T-cell (primary cell): Measurements from ENCODE around the gene ALG14. TPM values are rescaled to one million over a fixed set of nuclear protein-coding genes. Genes with fewer than 3 reads are reported as not detected.

Experiments
- ATAC-seq, 4 experiments: fragments of 200-7000 bp in 3 of 4; fragments of 150-1000 bp in 1 of 4; cut with Tn5 transposase; replicated peaks in 1 of 4; 1 replicate in 3 of 4; 2 replicates in 1 of 4; pipeline ENCODE4 v1.10.0; 2021; ENCODE audit warnings: moderate library complexity in 3 of 4, mild to moderate bottlenecking in 2 of 4, moderate number of reproducible peaks in 1 of 4
- CTCF ChIA-PET, 2 donors: fragments of 300-600 bp; sonication (Branson Sonifier 250); formaldehyde crosslinking; loops; one replicate each; lab custom pipeline; 2022; ENCODE audit warnings: antibody characterized with exemption in 2 of 2; lab: Charles Lee
- POLR2A ChIA-PET, 2 donors: fragments of 300-600 bp; sonication (Branson Sonifier 250); formaldehyde crosslinking; loops; one replicate each; lab custom pipeline; 2022; ENCODE audit warnings: antibody characterized with exemption in 2 of 2; lab: Charles Lee
- DNase-seq, 35 experiments: peaks; one replicate each; pipeline versions ENCODE4 v3.0.0 to v3.0.0-alpha.2; 2013 to 2023
- H3K27ac ChIP-seq: one replicate; pipeline ENCODE4 v1.5.1; 2013; ENCODE audit warnings: low read length
- H3K27me3 ChIP-seq, 2 experiments: replicated peaks in 1 of 2; 1 replicate in 1 of 2; 2 replicates in 1 of 2; pipeline versions ENCODE4 v1.6.1 to v1.7.0; 2013; ENCODE audit warnings: low read length in 1 of 2, mixed read lengths in 1 of 2; ENCODE audit not compliant: control insufficient read depth in 2 of 2, insufficient read depth in 2 of 2; ENCODE audit errors: extremely low read depth in 1 of 2
- H3K36me3 ChIP-seq, 2 donors: 1 replicate in 1 of 2; 2 replicates in 1 of 2; pipeline versions ENCODE4 v1.6.1 to v1.7.0; 2013; ENCODE audit warnings: low read length in 1 of 2; ENCODE audit not compliant: control insufficient read depth in 2 of 2, insufficient read depth in 1 of 2; ENCODE audit errors: extremely low read depth in 1 of 2
- H3K4me1 ChIP-seq, 2 experiments: 1 replicate in 1 of 2; 2 replicates in 1 of 2; pipeline versions ENCODE4 v1.6.1 to v1.7.0; 2013; ENCODE audit warnings: low read length in 2 of 2, mixed read lengths in 1 of 2; ENCODE audit not compliant: insufficient read depth in 2 of 2, control insufficient read depth in 1 of 2; ENCODE audit errors: extremely low read depth in 1 of 2
- H3K4me3 ChIP-seq, 2 donors: 1 replicate in 1 of 2; 2 replicates in 1 of 2; pipeline versions ENCODE4 v1.5.1 to v1.7.0; 2013; ENCODE audit warnings: mild to moderate bottlenecking in 2 of 2, low read length in 1 of 2, moderate library complexity in 1 of 2; ENCODE audit not compliant: control insufficient read depth in 1 of 2; ENCODE audit errors: extremely low read depth in 1 of 2
- H3K9me3 ChIP-seq: 2 replicates; pipeline ENCODE4 v1.7.0; 2013
- H3K27ac Mint-ChIP-seq, 2 donors: one replicate each; pipeline ENCODE4 v1.8.0; 2020 to 2021; ENCODE audit warnings: mild to moderate bottlenecking in 2 of 2, mixed read lengths in 2 of 2
- H3K27me3 Mint-ChIP-seq, 2 donors: one replicate each; pipeline ENCODE4 v1.8.0; 2021 to 2022; ENCODE audit warnings: mixed read lengths in 2 of 2
- H3K36me3 Mint-ChIP-seq: one replicate; pipeline ENCODE4 v1.8.0; 2021; ENCODE audit warnings: mixed read lengths
- H3K4me1 Mint-ChIP-seq, 3 donors: one replicate each; pipeline ENCODE4 v1.8.0; 2020 to 2022; ENCODE audit warnings: mixed read lengths in 3 of 3, mild to moderate bottlenecking in 1 of 3
- H3K4me3 Mint-ChIP-seq, 3 donors: one replicate each; pipeline ENCODE4 v1.8.0; 2020 to 2022; ENCODE audit warnings: mild to moderate bottlenecking in 3 of 3, mixed read lengths in 3 of 3, moderate library complexity in 3 of 3
- H3K9me3 Mint-ChIP-seq, 3 donors: one replicate each; pipeline ENCODE4 v1.8.0; 2020 to 2022; ENCODE audit warnings: mixed read lengths in 3 of 3
- WGBS: methylation state at CpG from one replicate; pipeline ENCODE4 v1.1.5; 2013; ENCODE audit warnings: missing lambda C conversion rate; ENCODE audit not compliant: insufficient coverage; 5-methylcytosine and 5-hydroxymethylcytosine counted together
- total RNA-seq, 35 experiments: library from RNA in 6 of 35; stranded (reverse) in 6 of 35; fragments of 120-200 nt in 1 of 35; gene quantifications; one replicate each; pipeline versions ENCODE4 v1.2.1 to v1.2.4 and lab custom pipeline; 2013 to 2026

The ALG14 gene
- total RNA-seq, 5 donors from 2014 or later (not counting 1 experiment from before 2014, with no cell fraction given), result 0.40 to 2.3 (median 1.7) TPM

DNA sequence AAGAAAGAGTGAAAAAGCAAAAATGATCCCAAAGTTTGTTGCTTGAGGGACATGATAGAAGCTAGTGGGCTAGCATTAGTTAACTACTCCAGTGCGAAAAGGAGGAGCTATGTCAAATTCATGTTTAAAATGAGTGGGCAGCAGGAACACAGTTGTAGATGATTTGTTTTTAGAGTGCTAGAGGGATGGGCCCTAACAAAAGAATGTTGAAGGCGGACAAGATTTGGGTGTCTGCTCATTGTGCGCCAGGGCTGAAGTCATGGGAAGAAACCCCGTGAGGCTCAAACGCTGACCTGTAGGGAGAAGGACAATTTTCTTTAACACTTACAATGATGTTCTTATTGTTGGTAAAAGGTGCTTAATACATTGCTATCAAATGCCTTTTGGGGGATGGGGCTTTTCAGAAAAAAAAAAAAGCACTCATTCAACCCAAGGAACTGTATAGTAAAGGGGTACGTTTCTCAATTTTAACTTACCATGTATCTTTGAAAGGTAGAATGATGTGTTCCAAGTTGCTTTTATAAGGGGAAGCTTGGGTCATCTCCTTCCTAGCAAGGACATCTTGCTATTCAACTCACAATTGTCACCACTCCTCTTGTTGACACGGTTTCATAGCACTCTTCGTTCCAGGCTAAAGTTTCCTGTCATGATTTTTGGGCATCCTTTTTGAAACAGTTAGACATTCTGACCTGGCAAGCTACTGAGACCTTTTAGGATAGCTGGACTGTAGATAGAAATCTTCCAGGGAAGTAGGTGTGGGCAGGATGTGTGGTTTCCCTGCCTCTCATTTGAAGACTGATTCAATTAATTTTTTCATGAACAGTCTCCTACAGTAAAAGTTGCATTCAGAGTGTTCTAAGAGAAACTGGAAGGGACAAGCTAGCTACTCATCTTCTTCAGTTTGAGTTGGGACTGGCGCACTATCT, 92.8 kb downstream of the ALG14 start:
- Histone ChIP-seq H3K4me3 (no peak overlapping the region), H3K36me3 (no peaks in the 10 kb centered on the region), H3K27me3 (no peaks in the 10 kb centered on the region), H3K27ac (no peak overlapping the region), H3K9me3 (no peaks in the 10 kb centered on the region), H3K4me1 (no peaks in the 10 kb centered on the region)
- ChIA-PET POLR2A (no interaction called here), CTCF (interaction anchor here in 1 of 2 donors (0.6 kb wide), 1 partner anchor 61 kb away, joined by 4 read pairs; no protein-coding TSS in a partner anchor)
- no peak for DNase-seq
- H3K27me3 Mint-ChIP-seq, result no peaks in the 10 kb centered on the region
- no peaks in the 10 kb centered on the region for H3K9me3 Mint-ChIP-seq
- 93% methylated on average over 4 of the region's 9 CpGs for WGBS
- H3K27ac Mint-ChIP-seq, result peak overlapping the region in 1 of 2 donors; percentile 64
- peaks cover 7% of the 10 kb centered on the region for H3K36me3 Mint-ChIP-seq
- H3K4me1 Mint-ChIP-seq, result peaks cover 7 to 16% (median 8%) of the 10 kb centered on the region in 3 donors
- no peak for ATAC-seq
- no peak overlapping the region for H3K4me3 Mint-ChIP-seq

GRCh38 chr1:94979131-94979530, 93.6 kb downstream of the ALG14 start:
- Histone ChIP-seq H3K27ac (no peak overlapping the region), H3K4me3 (no peak overlapping the region), H3K27me3 (no peaks in the 10 kb centered on the region), H3K36me3 (no peaks in the 10 kb centered on the region), H3K9me3 (no peaks in the 10 kb centered on the region), H3K4me1 (no peaks in the 10 kb centered on the region)
- H3K36me3 Mint-ChIP-seq, result peaks cover 7% of the 10 kb centered on the region
- H3K4me1 Mint-ChIP-seq, result peaks cover 7 to 16% (median 8%) of the 10 kb centered on the region in 3 donors
- no peaks in the 10 kb centered on the region for H3K27me3 Mint-ChIP-seq
- no peak overlapping the region for H3K4me3 Mint-ChIP-seq
- CTCF ChIA-PET, result interaction anchor here in 1 of 2 donors (0.6 kb wide), 1 partner anchor 62 kb away, joined by 4 read pairs; no protein-coding TSS in a partner anchor
- H3K9me3 Mint-ChIP-seq, result no peaks in the 10 kb centered on the region
- peak overlapping the region in 1 of 2 donors; percentile 10 for H3K27ac Mint-ChIP-seq
- no peak for ATAC-seq
- WGBS, result no CpG with 5 or more reads among the region's 5 CpGs
- POLR2A ChIA-PET, result no interaction called here
- no peak for DNase-seq

DNA sequence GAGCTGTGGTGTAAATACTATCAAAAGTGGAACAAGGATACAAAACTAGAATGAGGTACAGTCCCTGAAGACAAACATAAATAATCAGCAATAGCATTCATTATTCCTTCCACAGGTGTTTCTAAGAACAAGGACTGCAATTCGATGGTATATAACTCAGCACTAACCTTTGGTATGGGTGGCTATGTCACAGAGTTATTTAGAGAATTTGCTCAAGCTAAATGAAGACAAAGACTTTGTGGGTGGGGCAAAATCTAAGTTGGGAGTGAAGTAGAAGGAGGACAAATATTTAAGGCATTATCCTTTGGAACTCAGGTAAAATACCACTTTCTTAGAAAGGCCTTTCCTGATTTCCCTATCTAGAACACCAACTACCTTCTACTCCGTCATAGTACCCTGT, 94.3 kb downstream of the ALG14 start:
- ChIA-PET CTCF (no interaction called here), POLR2A (no interaction called here)
- Histone ChIP-seq H3K27ac (no peak overlapping the region), H3K36me3 (no peaks in the 10 kb centered on the region), H3K27me3 (no peaks in the 10 kb centered on the region), H3K4me3 (no peak overlapping the region), H3K4me1 (no peaks in the 10 kb centered on the region), H3K9me3 (no peaks in the 10 kb centered on the region)
- peaks cover 7% of the 10 kb centered on the region for H3K36me3 Mint-ChIP-seq
- no peak overlapping the region for H3K27ac Mint-ChIP-seq
- no CpG with 5 or more reads among the region's 2 CpGs for WGBS
- ATAC-seq (no peak), DNase-seq (no peak)
- H3K4me1 Mint-ChIP-seq, result peaks cover 7 to 16% (median 8%) of the 10 kb centered on the region in 3 donors
- H3K4me3 Mint-ChIP-seq, result no peak overlapping the region
- no peaks in the 10 kb centered on the region for H3K9me3 Mint-ChIP-seq
- no peaks in the 10 kb centered on the region for H3K27me3 Mint-ChIP-seq

GRCh38 chr1:94976971-94977548, 95.7 kb downstream of the ALG14 start:
- 40% methylated on average over 1 of the region's 6 CpGs for WGBS
- H3K27ac Mint-ChIP-seq, result no peak overlapping the region
- Histone ChIP-seq H3K36me3 (no peaks in the 10 kb centered on the region), H3K27me3 (no peaks in the 10 kb centered on the region), H3K27ac (no peak overlapping the region), H3K4me1 (no peaks in the 10 kb centered on the region), H3K4me3 (no peak overlapping the region), H3K9me3 (no peaks in the 10 kb centered on the region)
- ChIA-PET CTCF (no interaction called here), POLR2A (interaction anchor here in 1 of 2 donors (0.6 kb wide), 1 partner anchor 55 kb away, joined by 3 read pairs; no protein-coding TSS in a partner anchor)
- no peaks in the 10 kb centered on the region for H3K9me3 Mint-ChIP-seq
- H3K27me3 Mint-ChIP-seq, result no peaks in the 10 kb centered on the region
- H3K4me1 Mint-ChIP-seq, result peaks cover 7 to 16% (median 8%) of the 10 kb centered on the region in 3 donors
- no peak for ATAC-seq
- no peak overlapping the region for H3K4me3 Mint-ChIP-seq
- no peak for DNase-seq
- H3K36me3 Mint-ChIP-seq, result peaks cover 3% of the 10 kb centered on the region

- no peak for DNase-seq
- ATAC-seq, result no peak
- Mint-ChIP-seq H3K36me3 (peaks cover 3% of the 10 kb centered on the region), H3K9me3 (no peaks in the 10 kb centered on the region), H3K27me3 (no peaks in the 10 kb centered on the region), H3K27ac (no peak overlapping the region), H3K4me1 (peaks cover 0 to 6% (median 0%) of the 10 kb centered on the region in 3 donors), H3K4me3 (no peak overlapping the region)
- H3K36me3 ChIP-seq, result no peaks in the 10 kb centered on the region
- H3K9me3 ChIP-seq, result no peaks in the 10 kb centered on the region
- CTCF ChIA-PET, result no interaction called here
- H3K4me1 ChIP-seq, result no peaks in the 10 kb centered on the region
- WGBS, result 43% methylated on average over 1 of the region's 1 CpG
- no peaks in the 10 kb centered on the region for H3K27me3 ChIP-seq
- no peak overlapping the region for H3K27ac ChIP-seq
- H3K4me3 ChIP-seq, result no peak overlapping the region
- POLR2A ChIA-PET, result no interaction called here
These were observed 97.9 kb downstream of the ALG14 start for GRCh38 chr1:94974824-94975223.

DNA sequence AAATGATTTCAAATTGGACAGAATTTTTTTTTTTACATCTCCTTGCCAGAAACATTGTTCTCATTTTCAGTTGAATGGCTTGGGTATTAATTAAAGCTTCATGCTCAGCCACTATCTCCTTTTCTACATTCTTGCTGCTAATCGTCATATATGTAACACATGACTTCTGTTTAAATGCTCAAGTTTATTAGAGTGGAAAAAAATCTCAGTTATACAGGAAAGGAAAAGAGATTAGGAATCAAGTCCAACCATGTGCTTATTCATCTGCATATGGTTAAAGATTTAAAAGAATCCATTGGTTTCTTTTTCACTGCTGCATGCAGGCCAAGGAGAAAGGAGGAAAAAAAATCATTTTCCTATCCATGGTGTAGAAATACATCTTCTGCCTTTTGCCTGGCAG, 98.5 kb downstream of the ALG14 start:
- ChIA-PET CTCF (no interaction called here), POLR2A (no interaction called here)
- H3K36me3 Mint-ChIP-seq, result peaks cover under 1% of the 10 kb centered on the region
- peaks cover 0 to under 1% (median 0%) of the 10 kb centered on the region in 3 donors for H3K4me1 Mint-ChIP-seq
- H3K27ac ChIP-seq, result no peak overlapping the region
- H3K9me3 ChIP-seq, result no peaks in the 10 kb centered on the region
- H3K36me3 ChIP-seq, result no peaks in the 10 kb centered on the region
- DNase-seq (no peak), ATAC-seq (no peak)
- no peaks in the 10 kb centered on the region for H3K4me1 ChIP-seq
- no peak overlapping the region for H3K4me3 ChIP-seq
- no peak overlapping the region for H3K4me3 Mint-ChIP-seq
- H3K27me3 ChIP-seq, result no peaks in the 10 kb centered on the region
- no peaks in the 10 kb centered on the region for H3K27me3 Mint-ChIP-seq
- no peak overlapping the region for H3K27ac Mint-ChIP-seq
- no peaks in the 10 kb centered on the region for H3K9me3 Mint-ChIP-seq
- no CpG with 5 or more reads among the region's 1 CpG for WGBS
